GM12878 (cell line): Measurements from ENCODE around the gene MYO3B.

ENCODE experiments used
- CHD2 ChIP-seq: IDR thresholded peaks from 2 replicates; pipeline ENCODE4 v1.6.1; 2011; ENCODE audit warnings: low read depth, low read length, improper control_type of control experiment, borderline replicate concordance
- MXI1 ChIP-seq: fragments of 150-350 bp; IDR thresholded peaks from 2 replicates; pipeline ENCODE4 v1.6.1; 2011; ENCODE audit warnings: low read depth, mild to moderate bottlenecking, inconsistent platforms, low read length, improper control_type of control experiment
- NBN ChIP-seq: fragments of 450-650 bp; IDR thresholded peaks from 2 replicates; pipeline ENCODE4 v1.6.1; 2016
- POLR2A ChIP-seq: IDR thresholded peaks from 2 replicates; pipeline ENCODE4 v1.6.1; 2011; ENCODE audit warnings: low read depth, mild to moderate bottlenecking, low read length
- POLR2AphosphoS5 ChIP-seq: IDR thresholded peaks from 2 replicates; pipeline ENCODE4 v1.6.1; 2011; ENCODE audit warnings: mild to moderate bottlenecking, low read length, inconsistent platforms
- TARDBP ChIP-seq: IDR thresholded peaks from 2 replicates; pipeline ENCODE4 v1.6.1; 2016; ENCODE audit warnings: borderline replicate concordance
- TCF3 ChIP-seq: IDR thresholded peaks from 2 replicates; pipeline ENCODE4 v1.6.1; 2012; ENCODE audit warnings: low read depth, mild to moderate bottlenecking, low read length, borderline replicate concordance; ENCODE audit not compliant: insufficient read depth
- TF ChIP-seq, protein P1 (sequence below): IDR thresholded peaks from 2 replicates; pipeline ENCODE4 v1.6.1; 2011; ENCODE audit warnings: low read depth, mild to moderate bottlenecking, low read length, moderate library complexity, borderline replicate concordance; ENCODE audit errors: extremely low read depth
- TF ChIP-seq, protein P2 (sequence below), 3 experiments: IDR thresholded peaks in 2 of 3; conservative IDR thresholded peaks in 1 of 3; 2 replicates each; pipeline ENCODE4 v1.5.1; 2011; ENCODE audit warnings: low read depth in 3 of 3, low read length in 3 of 3, mild to moderate bottlenecking in 3 of 3, control low read depth in 2 of 3, moderate library complexity in 2 of 3, inconsistent platforms in 1 of 3, mixed read lengths in 1 of 3; ENCODE audit not compliant: control insufficient read depth in 2 of 3, insufficient read depth in 1 of 3; ENCODE audit errors: extremely low read depth in 1 of 3
- TF ChIP-seq, protein P3 (sequence below): fragments of 450-650 bp; IDR thresholded peaks from 2 replicates; pipeline ENCODE4 v1.6.1; 2016; ENCODE audit warnings: mild to moderate bottlenecking, moderate library complexity, borderline replicate concordance
- TF ChIP-seq, protein P4 (sequence below): IDR thresholded peaks from 2 replicates; pipeline ENCODE4 v1.6.1; 2012; ENCODE audit warnings: low read depth, low read length, improper control_type of control experiment

DNA sequence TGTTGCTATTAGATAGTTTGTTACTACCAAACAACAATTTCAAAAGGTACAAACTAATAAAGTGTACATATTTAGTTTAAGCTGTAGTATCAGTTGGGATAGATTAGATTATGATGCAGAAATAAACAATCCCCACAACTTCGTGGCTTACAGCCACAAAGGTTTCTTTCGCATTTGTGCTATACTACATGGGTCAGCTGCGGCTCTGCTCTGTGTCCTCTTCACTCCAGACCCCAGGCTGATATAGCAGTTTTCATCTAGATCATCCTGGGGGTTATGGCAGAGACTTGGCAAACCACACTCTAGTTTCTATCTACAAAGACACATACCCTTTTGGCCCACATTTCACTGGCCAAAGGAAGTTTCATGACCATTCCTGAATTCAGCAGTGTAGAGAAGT is 429.2 kb downstream of the MYO3B start:
- TF ChIP-seq, protein P1, sequence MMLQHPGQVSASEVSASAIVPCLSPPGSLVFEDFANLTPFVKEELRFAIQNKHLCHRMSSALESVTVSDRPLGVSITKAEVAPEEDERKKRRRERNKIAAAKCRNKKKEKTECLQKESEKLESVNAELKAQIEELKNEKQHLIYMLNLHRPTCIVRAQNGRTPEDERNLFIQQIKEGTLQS = no peak
- TF ChIP-seq, protein P2, sequence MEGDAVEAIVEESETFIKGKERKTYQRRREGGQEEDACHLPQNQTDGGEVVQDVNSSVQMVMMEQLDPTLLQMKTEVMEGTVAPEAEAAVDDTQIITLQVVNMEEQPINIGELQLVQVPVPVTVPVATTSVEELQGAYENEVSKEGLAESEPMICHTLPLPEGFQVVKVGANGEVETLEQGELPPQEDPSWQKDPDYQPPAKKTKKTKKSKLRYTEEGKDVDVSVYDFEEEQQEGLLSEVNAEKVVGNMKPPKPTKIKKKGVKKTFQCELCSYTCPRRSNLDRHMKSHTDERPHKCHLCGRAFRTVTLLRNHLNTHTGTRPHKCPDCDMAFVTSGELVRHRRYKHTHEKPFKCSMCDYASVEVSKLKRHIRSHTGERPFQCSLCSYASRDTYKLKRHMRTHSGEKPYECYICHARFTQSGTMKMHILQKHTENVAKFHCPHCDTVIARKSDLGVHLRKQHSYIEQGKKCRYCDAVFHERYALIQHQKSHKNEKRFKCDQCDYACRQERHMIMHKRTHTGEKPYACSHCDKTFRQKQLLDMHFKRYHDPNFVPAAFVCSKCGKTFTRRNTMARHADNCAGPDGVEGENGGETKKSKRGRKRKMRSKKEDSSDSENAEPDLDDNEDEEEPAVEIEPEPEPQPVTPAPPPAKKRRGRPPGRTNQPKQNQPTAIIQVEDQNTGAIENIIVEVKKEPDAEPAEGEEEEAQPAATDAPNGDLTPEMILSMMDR (IDR thresholded peaks at IDR 0.05 in 2 of 3, conservative IDR thresholded peaks at IDR 0.05 in 1 of 3; ENCODE audit: control insufficient read depth in 2 of 3, extremely low read depth in 1 of 3, insufficient read depth in 1 of 3, low read depth in 3 of 3, low read length in 3 of 3) = no peak
- no peak for TF ChIP-seq TCF3
- no peak for TF ChIP-seq POLR2AphosphoS5
- TF ChIP-seq TARDBP = no peak
- TF ChIP-seq, protein P3, sequence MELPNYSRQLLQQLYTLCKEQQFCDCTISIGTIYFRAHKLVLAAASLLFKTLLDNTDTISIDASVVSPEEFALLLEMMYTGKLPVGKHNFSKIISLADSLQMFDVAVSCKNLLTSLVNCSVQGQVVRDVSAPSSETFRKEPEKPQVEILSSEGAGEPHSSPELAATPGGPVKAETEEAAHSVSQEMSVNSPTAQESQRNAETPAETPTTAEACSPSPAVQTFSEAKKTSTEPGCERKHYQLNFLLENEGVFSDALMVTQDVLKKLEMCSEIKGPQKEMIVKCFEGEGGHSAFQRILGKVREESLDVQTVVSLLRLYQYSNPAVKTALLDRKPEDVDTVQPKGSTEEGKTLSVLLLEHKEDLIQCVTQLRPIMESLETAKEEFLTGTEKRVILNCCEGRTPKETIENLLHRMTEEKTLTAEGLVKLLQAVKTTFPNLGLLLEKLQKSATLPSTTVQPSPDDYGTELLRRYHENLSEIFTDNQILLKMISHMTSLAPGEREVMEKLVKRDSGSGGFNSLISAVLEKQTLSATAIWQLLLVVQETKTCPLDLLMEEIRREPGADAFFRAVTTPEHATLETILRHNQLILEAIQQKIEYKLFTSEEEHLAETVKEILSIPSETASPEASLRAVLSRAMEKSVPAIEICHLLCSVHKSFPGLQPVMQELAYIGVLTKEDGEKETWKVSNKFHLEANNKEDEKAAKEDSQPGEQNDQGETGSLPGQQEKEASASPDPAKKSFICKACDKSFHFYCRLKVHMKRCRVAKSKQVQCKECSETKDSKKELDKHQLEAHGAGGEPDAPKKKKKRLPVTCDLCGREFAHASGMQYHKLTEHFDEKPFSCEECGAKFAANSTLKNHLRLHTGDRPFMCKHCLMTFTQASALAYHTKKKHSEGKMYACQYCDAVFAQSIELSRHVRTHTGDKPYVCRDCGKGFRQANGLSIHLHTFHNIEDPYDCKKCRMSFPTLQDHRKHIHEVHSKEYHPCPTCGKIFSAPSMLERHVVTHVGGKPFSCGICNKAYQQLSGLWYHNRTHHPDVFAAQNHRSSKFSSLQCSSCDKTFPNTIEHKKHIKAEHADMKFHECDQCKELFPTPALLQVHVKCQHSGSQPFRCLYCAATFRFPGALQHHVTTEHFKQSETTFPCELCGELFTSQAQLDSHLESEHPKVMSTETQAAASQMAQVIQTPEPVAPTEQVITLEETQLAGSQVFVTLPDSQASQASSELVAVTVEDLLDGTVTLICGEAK = no peak
- no peak for TF ChIP-seq MXI1
- TF ChIP-seq NBN = no peak
- TF ChIP-seq CHD2 = no peak
- TF ChIP-seq POLR2A = no peak
- TF ChIP-seq, protein P4, sequence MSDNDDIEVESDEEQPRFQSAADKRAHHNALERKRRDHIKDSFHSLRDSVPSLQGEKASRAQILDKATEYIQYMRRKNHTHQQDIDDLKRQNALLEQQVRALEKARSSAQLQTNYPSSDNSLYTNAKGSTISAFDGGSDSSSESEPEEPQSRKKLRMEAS = no peak
